ENCODE results near the gene DNAL4. TPM values are rescaled to one million over a fixed set of nuclear protein-coding genes. Genes with fewer than 3 reads are reported as not detected.

DNAL4 gene
- total RNA-seq, 1 experiment from 2014 or later = 4.7 TPM

Other genes with a start within 250 kb of the DNAL4 start
- not detected in 2 replicates for gene DMC1, start 224.0 kb downstream of the DNAL4 start, total RNA-seq (2014; rRNA removed; shearing (Covaris generic))
- gene FAM227A, start 137.8 kb downstream of the DNAL4 start, total RNA-seq (2014; rRNA removed; shearing (Covaris generic)) = 0.47 and 0.66 TPM in 2 replicates
- gene CBY1, start 137.5 kb downstream of the DNAL4 start, total RNA-seq (2014; rRNA removed; shearing (Covaris generic)) = 8.2 and 9.9 TPM in 2 replicates
- 79.0 and 84.3 TPM in 2 replicates for gene TOMM22, start 112.2 kb downstream of the DNAL4 start, total RNA-seq (2014; rRNA removed; shearing (Covaris generic))
- gene JOSD1, start 93.2 kb downstream of the DNAL4 start, total RNA-seq (2014; rRNA removed; shearing (Covaris generic)) = 25.9 and 26.5 TPM in 2 replicates
- gene GTPBP1, start 88.2 kb downstream of the DNAL4 start, total RNA-seq (2014; rRNA removed; shearing (Covaris generic)) = 27.2 and 28.1 TPM in 2 replicates
- 67.3 TPM in 2 replicates for gene SUN2, start 38.1 kb downstream of the DNAL4 start, total RNA-seq (2014; rRNA removed; shearing (Covaris generic))
- gene NPTXR, start 49.9 kb upstream of the DNAL4 start, total RNA-seq (2014; rRNA removed; shearing (Covaris generic)) = 0.08 and 0.10 TPM in 2 replicates
- 37.7 and 40.5 TPM in 2 replicates for gene CBX6, start 78.1 kb upstream of the DNAL4 start, total RNA-seq (2014; rRNA removed; shearing (Covaris generic))
- not detected in 2 replicates for gene APOBEC3A, start 163.5 kb upstream of the DNAL4 start, total RNA-seq (2014; rRNA removed; shearing (Covaris generic))
- gene APOBEC3B, start 188.2 kb upstream of the DNAL4 start, total RNA-seq (2014; rRNA removed; shearing (Covaris generic)) = 15.8 and 16.6 TPM in 2 replicates
- gene APOBEC3C, start 220.1 kb upstream of the DNAL4 start, total RNA-seq (2014; rRNA removed; shearing (Covaris generic)) = 2.3 and 2.6 TPM in 2 replicates
- not detected in 2 replicates for gene APOBEC3D, start 227.0 kb upstream of the DNAL4 start, total RNA-seq (2014; rRNA removed; shearing (Covaris generic))
- not detected in 2 replicates for gene APOBEC3F, start 246.7 kb upstream of the DNAL4 start, total RNA-seq (2014; rRNA removed; shearing (Covaris generic))

All from SJCRH30 (cell line).